Activated CD8-positive, alpha-beta memory T cell treated with anti-CD3 and anti-CD28 coated beads, Interleukin-2, amount 50 U/mL, for 24 hours (primary cell): Measurements from ENCODE around the gene TLCD3B.

Experiments
- DNase-seq: peaks from one replicate; pipeline ENCODE4 v3.0.0-alpha.2; 2020; ENCODE audit errors: extremely low read depth

The TLCD3B gene

DNA sequence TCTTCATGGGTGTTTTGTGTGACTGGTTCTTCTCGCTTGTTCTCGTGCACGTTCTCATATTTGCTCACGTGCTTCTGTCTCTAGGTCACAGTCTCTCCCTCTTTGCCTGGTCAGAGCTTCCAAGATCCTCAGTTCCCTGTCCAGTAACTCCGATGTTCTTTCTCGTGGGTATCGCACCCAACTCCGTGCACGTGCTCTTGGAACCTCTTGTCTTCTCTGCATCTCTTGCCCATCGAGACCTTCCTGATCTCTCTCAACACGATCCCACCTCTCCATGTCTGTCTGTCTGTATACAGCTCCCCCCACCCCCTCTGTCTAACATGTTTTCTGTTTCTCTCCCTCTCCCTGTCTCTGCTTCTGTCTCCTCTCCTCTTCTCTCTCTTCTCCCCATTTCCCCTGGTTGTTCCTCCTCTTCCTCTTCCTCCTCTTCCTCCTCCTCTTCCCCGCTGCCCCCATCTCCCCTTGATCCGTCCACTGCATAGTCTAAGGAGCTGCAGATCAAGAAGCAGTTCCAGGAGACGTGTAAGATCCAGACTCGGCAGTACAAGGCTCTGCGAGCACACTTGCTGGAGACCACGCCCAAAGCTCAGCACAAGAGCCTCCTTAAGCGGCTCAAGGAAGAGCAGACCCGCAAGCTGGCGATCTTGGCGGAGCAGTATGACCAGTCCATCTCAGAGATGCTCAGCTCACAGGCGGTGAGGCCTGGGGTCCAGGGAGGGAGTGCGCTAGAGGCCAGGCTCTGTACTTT is 41.8 kb downstream of the TLCD3B start:
- DNase-seq = no peak

DNA sequence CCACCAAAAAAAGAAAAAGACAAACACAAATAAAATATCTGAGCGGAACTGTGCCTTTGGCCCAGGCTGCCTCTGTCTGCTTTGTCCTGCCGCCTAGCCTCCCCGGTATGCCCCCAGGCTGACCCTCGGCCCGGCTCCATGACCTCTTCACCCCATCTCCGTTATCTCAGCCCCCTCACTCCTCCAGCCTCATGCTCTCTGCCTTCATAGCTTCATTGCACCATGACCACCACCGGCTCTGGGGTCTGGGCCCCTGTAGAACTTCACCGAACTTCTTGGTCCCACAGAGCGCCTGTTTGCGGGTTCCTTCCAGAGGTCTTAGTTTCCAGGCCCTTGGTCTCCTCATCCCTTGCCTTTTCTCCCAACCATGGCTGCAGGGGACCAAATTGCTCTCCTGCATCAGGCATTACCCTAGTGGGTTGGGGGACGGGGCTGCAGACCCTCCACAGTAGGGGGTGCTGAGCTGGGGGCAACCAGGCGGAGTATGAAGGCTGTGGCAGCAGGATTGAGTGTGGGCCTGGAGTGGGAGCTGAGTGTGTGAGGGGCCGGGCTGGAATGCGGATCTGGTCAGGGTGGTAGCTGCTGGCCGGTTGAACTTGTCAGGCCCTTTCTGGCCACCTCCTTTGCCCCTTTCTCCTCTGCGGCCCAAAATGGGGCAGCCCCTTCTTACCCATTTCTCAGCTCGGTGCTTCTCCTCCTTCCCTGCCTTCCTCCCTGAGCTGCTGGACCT is 42.6 kb downstream of the TLCD3B start:
- DNase-seq = no peak

DNA sequence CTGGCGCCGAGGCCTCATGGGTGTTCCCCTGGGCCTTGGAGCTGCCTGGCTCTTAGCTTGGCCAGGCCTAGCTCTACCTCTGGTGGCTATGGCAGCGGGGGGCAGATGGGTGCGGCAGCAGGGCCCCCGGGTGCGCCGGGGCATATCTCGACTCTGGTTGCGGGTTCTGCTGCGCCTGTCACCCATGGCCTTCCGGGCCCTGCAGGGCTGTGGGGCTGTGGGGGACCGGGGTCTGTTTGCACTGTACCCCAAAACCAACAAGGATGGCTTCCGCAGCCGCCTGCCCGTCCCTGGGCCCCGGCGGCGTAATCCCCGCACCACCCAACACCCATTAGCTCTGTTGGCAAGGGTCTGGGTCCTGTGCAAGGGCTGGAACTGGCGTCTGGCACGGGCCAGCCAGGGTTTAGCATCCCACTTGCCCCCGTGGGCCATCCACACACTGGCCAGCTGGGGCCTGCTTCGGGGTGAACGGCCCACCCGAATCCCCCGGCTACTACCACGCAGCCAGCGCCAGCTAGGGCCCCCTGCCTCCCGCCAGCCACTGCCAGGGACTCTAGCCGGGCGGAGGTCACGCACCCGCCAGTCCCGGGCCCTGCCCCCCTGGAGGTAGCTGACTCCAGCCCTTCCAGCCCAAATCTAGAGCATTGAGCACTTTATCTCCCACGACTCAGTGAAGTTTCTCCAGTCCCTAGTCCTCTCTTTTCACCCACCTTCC is 43.5 kb downstream of the TLCD3B start:
- no peak for DNase-seq

GRCh38 chr16:29986931-29987330 is 44.1 kb downstream of the TLCD3B start:
- no peak for DNase-seq

GRCh38 chr16:29986231-29986630 is 44.8 kb downstream of the TLCD3B start:
- DNase-seq = no peak

DNA sequence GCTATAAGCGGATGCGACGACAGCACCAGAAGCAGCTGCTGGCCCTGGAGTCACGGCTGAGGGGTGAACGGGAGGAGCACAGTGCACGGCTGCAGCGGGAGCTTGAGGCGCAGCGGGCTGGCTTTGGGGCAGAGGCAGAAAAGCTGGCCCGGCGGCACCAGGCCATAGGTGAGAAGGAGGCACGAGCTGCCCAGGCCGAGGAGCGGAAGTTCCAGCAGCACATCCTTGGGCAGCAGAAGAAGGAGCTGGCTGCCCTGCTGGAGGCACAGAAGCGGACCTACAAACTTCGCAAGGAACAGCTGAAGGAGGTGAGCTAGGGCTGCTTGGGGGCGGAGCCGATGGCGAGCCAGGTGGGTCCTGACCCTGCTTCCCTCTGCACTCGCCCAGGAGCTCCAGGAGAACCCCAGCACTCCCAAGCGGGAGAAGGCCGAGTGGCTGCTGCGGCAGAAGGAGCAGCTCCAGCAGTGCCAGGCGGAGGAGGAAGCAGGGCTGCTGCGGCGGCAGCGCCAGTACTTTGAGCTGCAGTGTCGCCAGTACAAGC is 45.7 kb downstream of the TLCD3B start:
- DNase-seq = no peak

DNA sequence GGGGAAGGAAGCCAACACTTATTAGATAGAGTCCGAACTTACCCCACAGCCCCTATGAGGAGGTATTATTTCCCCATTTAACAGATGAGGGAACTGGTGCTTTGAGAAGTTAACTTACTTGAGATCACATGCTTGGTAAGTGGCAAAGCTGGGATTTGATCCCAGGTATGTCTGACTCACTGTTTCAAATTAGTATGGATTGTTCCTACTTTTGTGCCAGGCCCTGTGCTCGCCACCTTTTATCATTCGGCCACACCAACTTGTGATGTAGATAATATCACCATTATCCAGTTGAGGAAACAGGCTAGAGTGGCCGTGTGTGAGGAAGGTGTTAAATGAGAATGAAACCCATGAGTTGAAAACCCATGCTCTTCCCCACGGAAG is 46.3 kb downstream of the TLCD3B start:
- DNase-seq = no peak

DNA sequence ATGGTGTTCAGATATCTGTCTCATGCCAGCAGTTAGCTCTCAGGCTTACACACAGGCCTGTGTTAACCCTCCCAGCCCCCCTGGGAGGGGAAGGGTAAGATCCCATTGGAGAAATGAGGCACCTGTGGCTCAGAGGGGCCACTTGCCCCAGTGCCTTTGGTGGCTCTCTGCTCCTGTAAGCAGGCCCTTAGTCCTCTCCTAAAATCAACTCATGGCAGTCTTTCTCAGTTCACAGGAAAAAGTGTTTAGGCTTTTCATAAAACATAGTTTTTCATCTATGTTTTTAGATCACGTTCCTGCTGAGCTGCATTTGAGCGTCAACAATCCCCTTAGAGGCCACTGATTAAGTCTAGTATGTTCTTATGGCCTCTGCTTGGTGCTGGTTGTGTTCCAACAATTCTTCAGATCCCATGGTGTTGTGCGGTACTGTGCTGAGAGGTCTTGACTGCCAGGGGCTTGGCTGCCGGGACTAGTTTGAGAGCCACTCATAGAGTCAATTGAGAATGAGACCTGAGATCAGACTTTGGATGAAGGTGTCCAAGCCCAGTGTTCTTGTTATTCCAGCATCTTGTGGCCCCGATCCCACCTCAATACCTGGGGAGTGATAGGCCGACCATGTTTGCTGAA is 46.8 kb downstream of the TLCD3B start:
- no peak for DNase-seq

DNA sequence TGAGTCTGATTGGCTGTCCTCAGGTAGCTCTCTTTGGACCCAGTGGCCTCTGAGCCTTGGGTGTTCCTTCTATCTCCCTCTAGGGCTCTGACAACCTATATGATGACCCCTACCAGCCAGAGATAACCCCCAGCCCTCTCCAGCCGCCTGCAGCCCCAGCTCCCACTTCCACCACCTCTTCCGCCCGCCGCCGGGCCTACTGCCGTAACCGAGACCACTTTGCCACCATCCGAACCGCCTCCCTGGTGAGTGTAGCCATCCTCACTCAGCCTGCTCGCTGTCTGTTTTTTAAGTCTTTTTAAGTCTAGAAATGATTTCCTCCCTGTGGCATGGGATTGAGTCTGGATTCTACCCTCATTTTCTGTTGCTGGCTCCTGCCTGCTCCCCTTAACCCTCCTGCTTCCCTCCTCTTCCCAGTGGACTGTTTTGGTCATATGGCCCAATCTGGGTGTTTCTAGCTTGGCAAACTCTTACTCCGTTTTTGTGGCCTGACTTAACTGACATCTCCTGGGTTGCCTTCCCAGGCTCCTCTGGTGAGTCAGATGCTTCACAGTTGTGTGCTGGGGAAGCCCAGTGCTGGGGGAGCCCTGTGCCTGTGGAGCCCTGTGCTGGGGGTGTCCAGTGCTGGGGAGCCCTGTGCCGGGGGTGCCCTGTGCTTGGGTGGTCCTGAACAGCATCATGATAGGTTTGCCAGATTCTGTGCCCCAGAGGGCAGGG is 47.5 kb downstream of the TLCD3B start:
- no peak for DNase-seq

DNA sequence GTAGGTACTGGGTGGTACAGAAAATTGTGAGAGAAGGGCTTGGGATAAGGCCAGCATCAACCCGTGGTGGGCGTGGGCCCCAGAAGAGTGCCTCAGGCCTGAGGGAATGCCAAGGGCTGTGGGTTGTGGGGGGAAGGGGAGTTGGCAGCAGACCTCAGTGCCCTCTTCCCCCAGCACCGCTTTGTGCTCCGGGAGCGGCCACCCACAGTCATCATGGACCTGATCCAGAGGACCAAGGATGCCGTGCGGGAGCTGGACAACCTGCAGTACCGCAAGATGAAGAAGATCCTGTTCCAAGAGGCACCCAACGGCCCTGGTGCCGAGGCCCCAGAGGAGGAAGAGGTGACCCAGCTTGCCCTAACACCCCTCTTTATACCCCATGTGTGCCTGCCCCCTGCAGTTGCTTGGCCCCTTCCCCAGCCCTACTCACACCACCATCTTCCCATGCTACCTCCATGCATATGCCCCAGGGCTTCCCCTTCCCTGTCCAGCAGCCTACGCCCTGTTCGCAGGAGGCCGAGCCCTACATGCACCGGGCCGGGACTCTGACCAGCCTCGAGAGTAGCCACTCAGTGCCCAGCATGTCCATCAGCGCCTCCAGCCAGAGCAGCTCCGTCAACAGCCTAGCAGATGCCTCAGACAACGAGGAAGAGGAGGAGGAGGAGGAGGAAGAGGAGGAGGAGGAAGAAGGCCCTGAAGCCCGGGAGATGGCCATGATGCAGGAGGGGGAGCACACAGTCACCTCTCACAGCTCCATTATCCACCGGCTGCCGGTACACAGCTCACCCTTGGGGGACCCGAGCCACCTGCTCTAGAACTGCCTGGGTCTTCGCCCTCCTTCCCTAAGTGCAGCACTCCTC is 48.3 kb downstream of the TLCD3B start:
- DNase-seq = no peak

- DNase-seq = no peak
These were observed 52.4 kb downstream of the TLCD3B start for GRCh38 chr16:29978564-29979270.

DNA sequence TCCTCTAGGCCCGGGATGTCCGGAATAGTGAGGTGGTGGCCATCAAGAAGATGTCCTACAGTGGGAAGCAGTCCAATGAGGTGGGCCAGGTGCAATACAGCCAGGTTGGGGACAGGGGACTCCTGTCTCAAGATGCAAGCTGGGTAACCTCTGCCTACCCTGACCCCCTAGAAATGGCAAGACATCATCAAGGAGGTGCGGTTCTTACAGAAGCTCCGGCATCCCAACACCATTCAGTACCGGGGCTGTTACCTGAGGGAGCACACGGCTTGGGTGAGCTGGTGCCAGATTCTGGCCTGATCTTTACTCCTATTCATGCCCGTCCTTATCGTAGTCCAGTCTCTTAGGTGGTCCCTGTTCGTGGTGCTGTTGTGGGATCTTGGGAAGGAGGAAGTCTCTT is 53.0 kb downstream of the TLCD3B start:
- no peak for DNase-seq

- no peak for DNase-seq
These were observed 53.8 kb downstream of the TLCD3B start for GRCh38 chr16:29977063-29977825.

DNA sequence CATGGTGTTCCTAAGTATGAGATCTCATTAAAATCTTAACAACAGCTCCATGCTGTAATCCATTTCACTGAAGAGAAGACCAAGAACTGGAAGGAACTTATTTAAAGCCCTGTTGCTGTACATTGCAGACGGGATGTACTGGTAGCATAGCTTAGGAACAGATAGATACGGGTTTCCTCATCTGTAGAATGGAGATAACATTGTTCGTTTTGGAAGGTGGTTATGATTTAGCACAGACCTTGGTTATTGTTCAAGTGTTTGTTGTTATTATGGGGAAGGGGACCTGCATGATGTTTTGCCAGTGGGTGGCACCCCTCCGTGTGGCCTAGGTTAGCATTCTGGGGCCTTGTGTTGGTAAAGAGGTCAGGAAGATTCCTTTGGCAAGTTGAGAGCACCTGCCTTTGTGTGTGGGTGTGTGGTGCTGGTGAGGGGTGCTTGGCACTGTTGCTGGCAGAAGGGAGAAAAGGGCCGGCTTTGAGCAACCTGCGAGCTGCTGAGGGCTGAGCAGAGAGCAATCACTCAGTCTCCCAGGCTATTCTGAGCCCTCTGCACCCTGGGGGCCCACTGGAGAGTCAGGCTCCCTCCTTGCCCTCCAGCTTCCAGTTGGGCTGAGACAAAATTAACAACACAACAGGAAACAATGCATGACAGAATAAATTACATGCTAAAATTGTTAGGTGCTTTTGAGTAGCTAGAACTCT is 55.1 kb downstream of the TLCD3B start:
- no peak for DNase-seq

GRCh38 chr16:29975134-29975538 is 55.9 kb downstream of the TLCD3B start:
- no peak for DNase-seq
